Astrocyte (in vitro differentiated cells and primary cell): ENCODE data around the gene UBE2C. TPM values are rescaled to one million over a fixed set of nuclear protein-coding genes. Genes with fewer than 3 reads are reported as not detected.

ENCODE experiments used
- DNase-seq: peaks from one replicate; pipeline ENCODE4 v3.0.0-alpha.2; 2010; ENCODE audit warnings: low read depth
- FAIRE-seq: peaks from 2 replicates; lab custom pipeline; 2011; peaks lifted over from hg19 to GRCh38; lab: Jason Lieb, UNC
- H2AFZ ChIP-seq: 2 replicates; pipeline ENCODE4 v1.6.0; 2012; ENCODE audit warnings: low read depth, low read length, inconsistent platforms
- H3K27ac ChIP-seq: 2 replicates; pipeline ENCODE4 v1.5.1; 2011; ENCODE audit warnings: low read depth, low read length, inconsistent platforms
- H3K27me3 ChIP-seq: 2 replicates; pipeline ENCODE4 v1.6.0; 2011; ENCODE audit warnings: low read length, inconsistent platforms; ENCODE audit not compliant: insufficient read depth
- H3K36me3 ChIP-seq: 2 replicates; pipeline ENCODE4 v1.5.1; 2011; ENCODE audit warnings: low read length, inconsistent platforms; ENCODE audit not compliant: insufficient read depth
- H3K4me1 ChIP-seq: 2 replicates; pipeline ENCODE4 v1.5.1; 2011; ENCODE audit warnings: low read length, inconsistent platforms; ENCODE audit not compliant: insufficient read depth
- H3K4me2 ChIP-seq: 2 replicates; pipeline ENCODE4 v1.6.0; 2012; ENCODE audit warnings: low read length, inconsistent platforms
- H3K4me3 ChIP-seq: 2 replicates; pipeline ENCODE4 v1.5.1; 2011; ENCODE audit warnings: low read depth, mild to moderate bottlenecking, low read length, inconsistent platforms; ENCODE audit not compliant: insufficient read depth
- H3K79me2 ChIP-seq: 2 replicates; pipeline ENCODE4 v1.6.0; 2012; ENCODE audit warnings: mild to moderate bottlenecking, low read length, inconsistent platforms; ENCODE audit not compliant: insufficient read depth
- H3K9ac ChIP-seq: 2 replicates; pipeline ENCODE4 v1.6.0; 2012; ENCODE audit warnings: mild to moderate bottlenecking, low read length, inconsistent platforms
- H3K9me3 ChIP-seq: 2 replicates; pipeline ENCODE4 v1.5.1; 2012; ENCODE audit warnings: low read depth, mild to moderate bottlenecking, low read length, inconsistent platforms; ENCODE audit not compliant: insufficient read depth
- H4K20me1 ChIP-seq: 2 replicates; pipeline ENCODE4 v1.6.0; 2012; ENCODE audit warnings: low read length, inconsistent platforms; ENCODE audit not compliant: insufficient read depth
- H3K27ac Mint-ChIP-seq: one replicate; pipeline ENCODE4 v1.8.0; 2021; ENCODE audit warnings: mild to moderate bottlenecking, mixed read lengths; ENCODE audit not compliant: unreplicated experiment
- H3K27me3 Mint-ChIP-seq: one replicate; pipeline ENCODE4 v1.8.0; 2021; ENCODE audit warnings: low read depth, mixed read lengths; ENCODE audit not compliant: unreplicated experiment
- H3K36me3 Mint-ChIP-seq: one replicate; pipeline ENCODE4 v1.8.0; 2021; ENCODE audit warnings: low read depth, mixed read lengths; ENCODE audit not compliant: unreplicated experiment
- H3K4me1 Mint-ChIP-seq: one replicate; pipeline ENCODE4 v1.8.0; 2021; ENCODE audit warnings: low read depth, mixed read lengths; ENCODE audit not compliant: unreplicated experiment
- H3K4me3 Mint-ChIP-seq: one replicate; pipeline ENCODE4 v1.8.0; 2021; ENCODE audit warnings: mild to moderate bottlenecking, moderate library complexity, mixed read lengths; ENCODE audit not compliant: unreplicated experiment
- H3K9me3 Mint-ChIP-seq: one replicate; pipeline ENCODE4 v1.8.0; 2021; ENCODE audit warnings: mild to moderate bottlenecking, mixed read lengths; ENCODE audit not compliant: unreplicated experiment
- CTCF ChIP-seq: IDR thresholded peaks from 2 replicates; pipeline ENCODE4 v1.5.1; 2011; ENCODE audit warnings: low read depth, mild to moderate bottlenecking, inconsistent platforms, low read length, moderate library complexity; ENCODE audit not compliant: insufficient read depth
- EZH2 ChIP-seq: IDR thresholded peaks from 2 replicates; pipeline ENCODE4 v1.6.1; 2012; ENCODE audit warnings: mild to moderate bottlenecking, low read length, inconsistent platforms; ENCODE audit not compliant: insufficient read depth
- total RNA-seq: library from RNA; stranded (reverse); gene quantifications from 2 replicates; pipeline ENCODE4 v1.2.1, GENCODE V29; 2021

UBE2C gene
- total RNA-seq, 1 donor from 2014 or later, result 12.3 TPM

GRCh38 chr20:45861221-45862075 is 49.0 kb downstream of the UBE2C start:
- Mint-ChIP-seq H3K4me3 (no peak overlapping the region), H3K4me1 (peaks cover 13% of the 10 kb centered on the region), H3K27me3 (no peaks in the 10 kb centered on the region), H3K27ac (no peak overlapping the region), H3K9me3 (no peaks in the 10 kb centered on the region), H3K36me3 (peaks cover 2% of the 10 kb centered on the region)
- Histone ChIP-seq H3K79me2 (peaks cover 9% of the 10 kb centered on the region), H3K9me3 (no peaks in the 10 kb centered on the region), H3K4me1 (peaks cover 16% of the 10 kb centered on the region), H3K27ac (no peak overlapping the region), H2AFZ (no peak overlapping the region), H3K4me3 (no peak overlapping the region), H3K9ac (no peak overlapping the region), H3K36me3 (no peaks in the 10 kb centered on the region), H3K27me3 (no peaks in the 10 kb centered on the region), H4K20me1 (no peaks in the 10 kb centered on the region), H3K4me2 (no peak overlapping the region)
- FAIRE-seq (no peak), DNase-seq (no peak)
- TF ChIP-seq CTCF, result no peak
- no peak for TF ChIP-seq EZH2

GRCh38 chr20:45863543-45864470 is 51.4 kb downstream of the UBE2C start:
- H3K9me3 Mint-ChIP-seq, result no peaks in the 10 kb centered on the region
- Histone ChIP-seq H3K36me3 (no peaks in the 10 kb centered on the region), H3K27me3 (no peaks in the 10 kb centered on the region), H3K4me1 (peaks cover 17% of the 10 kb centered on the region), H3K27ac (no peak overlapping the region), H3K4me3 (no peak overlapping the region), H3K4me2 (no peak overlapping the region), H3K9ac (no peak overlapping the region), H3K9me3 (no peaks in the 10 kb centered on the region), H3K79me2 (no peaks in the 10 kb centered on the region), H2AFZ (no peak overlapping the region), H4K20me1 (no peaks in the 10 kb centered on the region)
- TF ChIP-seq CTCF, result no peak
- TF ChIP-seq EZH2, result no peak
- peaks cover 22% of the 10 kb centered on the region for H3K4me1 Mint-ChIP-seq
- DNase-seq, result no peak
- FAIRE-seq, result no peak
- no peak overlapping the region for H3K4me3 Mint-ChIP-seq
- no peak overlapping the region for H3K27ac Mint-ChIP-seq
- H3K27me3 Mint-ChIP-seq, result no peaks in the 10 kb centered on the region
- peaks cover 2% of the 10 kb centered on the region for H3K36me3 Mint-ChIP-seq
